ENCODE measurements around the gene SLC25A18.

The SLC25A18 gene

DNA sequence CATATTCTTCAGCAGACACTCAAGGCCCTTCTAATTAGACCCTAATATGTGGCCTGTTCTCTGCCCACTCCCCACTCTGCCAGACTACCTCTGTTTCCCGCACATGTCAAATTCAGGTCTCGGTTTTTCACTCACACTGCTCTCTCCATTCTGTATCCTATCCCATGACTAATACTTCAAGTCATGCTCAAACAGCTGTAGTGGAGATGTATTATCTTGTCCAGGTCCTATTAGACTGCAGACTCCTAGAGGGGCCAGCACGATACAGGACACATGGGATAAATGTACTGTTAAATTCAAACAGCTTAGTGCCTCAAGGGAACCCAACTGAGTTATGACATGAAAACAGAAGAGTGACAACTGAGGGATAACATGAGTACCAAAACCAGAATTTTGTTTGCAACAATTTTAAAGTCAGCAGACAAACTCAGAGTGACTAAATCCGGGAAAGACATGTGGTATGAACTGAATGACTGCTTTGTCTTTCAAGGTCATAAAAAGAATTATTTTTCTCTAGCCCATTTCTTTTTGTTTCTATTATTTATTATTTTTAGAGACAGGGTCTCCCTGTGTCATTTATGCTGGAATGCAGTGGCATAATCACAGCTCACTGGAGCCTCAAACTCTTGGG is 44.7 kb downstream of the SLC25A18 start:
- in situ Hi-C loops (cut with MboI; ENCODE audit: low sequenced_read_pairs, unreplicated experiment), result no loop called here
- no peak for DNase-seq (ENCODE audit: low spot score)
- TF ChIP-seq, protein P1, sequence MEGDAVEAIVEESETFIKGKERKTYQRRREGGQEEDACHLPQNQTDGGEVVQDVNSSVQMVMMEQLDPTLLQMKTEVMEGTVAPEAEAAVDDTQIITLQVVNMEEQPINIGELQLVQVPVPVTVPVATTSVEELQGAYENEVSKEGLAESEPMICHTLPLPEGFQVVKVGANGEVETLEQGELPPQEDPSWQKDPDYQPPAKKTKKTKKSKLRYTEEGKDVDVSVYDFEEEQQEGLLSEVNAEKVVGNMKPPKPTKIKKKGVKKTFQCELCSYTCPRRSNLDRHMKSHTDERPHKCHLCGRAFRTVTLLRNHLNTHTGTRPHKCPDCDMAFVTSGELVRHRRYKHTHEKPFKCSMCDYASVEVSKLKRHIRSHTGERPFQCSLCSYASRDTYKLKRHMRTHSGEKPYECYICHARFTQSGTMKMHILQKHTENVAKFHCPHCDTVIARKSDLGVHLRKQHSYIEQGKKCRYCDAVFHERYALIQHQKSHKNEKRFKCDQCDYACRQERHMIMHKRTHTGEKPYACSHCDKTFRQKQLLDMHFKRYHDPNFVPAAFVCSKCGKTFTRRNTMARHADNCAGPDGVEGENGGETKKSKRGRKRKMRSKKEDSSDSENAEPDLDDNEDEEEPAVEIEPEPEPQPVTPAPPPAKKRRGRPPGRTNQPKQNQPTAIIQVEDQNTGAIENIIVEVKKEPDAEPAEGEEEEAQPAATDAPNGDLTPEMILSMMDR (IDR thresholded peaks at IDR 0.05; ENCODE audit: borderline replicate concordance, control extremely low read depth, extremely low read depth, insufficient read depth, missing control alignments), result no peak

DNA sequence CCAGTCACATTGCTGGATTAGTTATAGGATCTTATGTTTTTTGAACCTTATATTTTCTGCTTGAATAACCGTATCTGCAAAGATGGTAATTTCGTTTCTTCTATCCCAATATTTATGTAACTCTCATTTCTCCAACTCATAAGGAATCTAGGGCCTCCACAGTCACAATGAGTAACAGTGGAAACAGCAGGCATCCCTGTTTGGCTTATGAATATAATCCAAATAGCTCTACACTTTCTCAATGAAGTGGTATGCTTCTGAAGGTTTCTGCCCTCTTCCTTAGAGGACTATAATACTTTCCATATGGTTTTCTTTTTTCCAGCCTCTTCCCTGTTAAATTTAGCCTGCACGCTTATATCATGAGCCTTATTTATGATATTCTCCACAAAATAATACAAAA is 48.8 kb downstream of the SLC25A18 start:
- in situ Hi-C loops (cut with MboI; ENCODE audit: low sequenced_read_pairs, unreplicated experiment), result no loop called here
- DNase-seq (ENCODE audit: low spot score), result no peak
- TF ChIP-seq, protein P1 (IDR thresholded peaks at IDR 0.05; ENCODE audit: borderline replicate concordance, control extremely low read depth, extremely low read depth, insufficient read depth, missing control alignments), result no peak

DNA sequence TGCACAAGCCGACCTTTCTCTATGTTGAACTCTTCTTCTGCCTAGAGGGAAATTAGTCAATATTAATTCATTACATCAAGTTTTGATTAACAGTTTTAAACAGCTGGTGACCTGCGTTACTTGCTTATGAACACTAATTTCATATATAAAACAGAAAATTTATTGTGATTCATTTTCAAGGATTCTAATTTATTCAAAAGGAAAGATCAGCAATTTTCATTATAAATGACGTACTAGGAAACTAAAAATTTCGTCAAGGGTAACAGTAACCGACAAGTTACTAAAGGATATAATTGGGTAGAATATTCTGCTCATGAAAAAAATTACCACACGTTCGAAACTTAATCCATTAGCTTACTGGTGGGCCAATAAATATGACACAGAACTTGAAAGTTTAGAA is 50.0 kb downstream of the SLC25A18 start:
- no peak for DNase-seq (ENCODE audit: low spot score)
- in situ Hi-C loops (cut with MboI; ENCODE audit: low sequenced_read_pairs, unreplicated experiment), result no loop called here
- TF ChIP-seq, protein P1 (IDR thresholded peaks at IDR 0.05; ENCODE audit: borderline replicate concordance, control extremely low read depth, extremely low read depth, insufficient read depth, missing control alignments), result no peak

DNA sequence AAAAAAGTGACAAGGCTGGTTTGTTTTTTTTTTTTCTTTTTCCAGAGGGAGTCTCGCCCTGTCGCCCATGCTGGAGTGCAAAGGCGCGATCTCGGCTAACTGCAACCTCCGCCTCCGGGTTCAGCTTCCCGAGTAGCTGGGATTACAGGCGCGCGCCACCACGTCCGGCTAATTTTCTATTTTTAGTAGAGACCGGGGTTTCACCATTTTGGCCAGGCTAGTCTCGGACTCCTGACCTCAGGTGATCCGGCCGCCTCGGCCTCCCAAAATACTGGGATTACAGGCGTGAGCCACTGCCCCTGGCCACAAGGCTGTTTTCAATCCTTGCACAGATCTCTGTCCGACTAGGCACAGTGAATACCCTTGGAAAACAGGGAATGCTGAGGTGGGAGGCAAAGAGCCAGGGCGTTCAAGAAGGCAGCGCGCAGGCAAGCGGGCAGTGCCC is 64.7 kb downstream of the SLC25A18 start:
- TF ChIP-seq, protein P1 (IDR thresholded peaks at IDR 0.05; ENCODE audit: borderline replicate concordance, control extremely low read depth, extremely low read depth, insufficient read depth, missing control alignments), result no peak
- DNase-seq (ENCODE audit: low spot score), result no peak
- in situ Hi-C loops (cut with MboI; ENCODE audit: low sequenced_read_pairs, unreplicated experiment), result no loop called here

DNA sequence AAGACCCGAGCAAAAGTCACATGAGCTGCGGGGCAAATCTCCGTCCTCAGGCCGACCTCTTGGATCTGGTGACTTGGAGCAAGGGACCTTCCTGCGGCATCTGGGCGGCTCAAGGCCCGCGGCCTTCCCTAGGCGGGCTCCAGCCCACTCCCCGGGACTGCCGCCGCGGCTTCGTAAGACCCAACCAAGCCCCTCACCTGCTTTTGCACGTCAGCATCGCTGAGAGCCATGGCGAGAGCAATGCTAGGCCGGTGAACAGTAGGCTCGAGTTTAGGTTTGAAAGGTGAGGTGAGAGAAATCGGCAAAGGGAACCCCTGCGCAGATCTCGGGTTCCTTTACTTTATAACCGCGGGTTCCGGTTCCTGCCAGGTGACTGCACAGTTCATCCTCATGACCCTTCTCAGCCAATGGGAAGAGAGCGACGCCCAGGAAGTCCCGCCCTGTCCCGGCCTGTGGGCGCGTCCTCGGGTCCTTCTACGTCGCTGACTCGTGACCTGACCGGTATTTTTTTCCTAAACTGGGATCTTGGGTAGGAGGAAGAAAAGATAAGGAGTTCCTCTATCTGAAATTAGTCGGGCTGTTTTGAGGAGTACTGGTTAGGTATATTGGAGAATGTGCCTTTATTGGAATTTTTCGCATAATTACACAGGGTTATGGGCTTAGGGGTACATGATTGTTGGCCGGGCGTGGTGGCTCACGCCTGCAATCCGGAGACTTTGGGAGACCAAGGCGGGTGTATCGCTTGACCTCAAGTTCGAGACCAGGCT is 65.3 kb downstream of the SLC25A18 start, which contains the start of gene ATP6V1E1:
ATP6V1E1 (minus strand) TSS at position 344 of the 767 bp plus-strand sequence; CDS start at position 230, 114 bp downstream.
- in situ Hi-C loops (cut with MboI; ENCODE audit: low sequenced_read_pairs, unreplicated experiment), result no loop called here
- peak; percentile 98 for DNase-seq (ENCODE audit: low spot score)
- TF ChIP-seq, protein P1 (IDR thresholded peaks at IDR 0.05; ENCODE audit: borderline replicate concordance, control extremely low read depth, extremely low read depth, insufficient read depth, missing control alignments), result no peak

DNA sequence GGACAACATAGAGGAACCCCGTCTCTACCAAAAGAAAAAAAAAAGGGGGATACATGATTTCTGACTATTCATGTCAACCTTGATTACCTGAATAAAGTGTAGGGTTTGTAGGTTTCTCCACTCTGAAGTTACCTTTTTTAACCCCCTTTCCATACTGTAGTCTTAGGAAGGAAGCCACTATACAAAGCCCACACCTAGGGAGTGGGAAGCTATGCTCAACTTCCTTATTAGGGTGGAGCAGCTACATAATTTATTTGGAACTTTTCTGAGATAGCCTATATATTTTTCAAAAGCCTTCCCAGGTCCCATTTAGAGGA is 65.8 kb downstream of the SLC25A18 start:
- TF ChIP-seq, protein P1 (IDR thresholded peaks at IDR 0.05; ENCODE audit: borderline replicate concordance, control extremely low read depth, extremely low read depth, insufficient read depth, missing control alignments), result no peak
- DNase-seq (ENCODE audit: low spot score), result no peak
- in situ Hi-C loops (cut with MboI; ENCODE audit: low sequenced_read_pairs, unreplicated experiment), result no loop called here
